Cardiac fibroblast (primary cell): ENCODE results near the gene TREM1.

Experiments
- DNase-seq, 2 donors: peaks; one replicate each; pipeline versions ENCODE4 v3.0.0 to v3.0.0-alpha.2; 2010; ENCODE audit warnings: low read depth in 2 of 2
- H3K4me3 ChIP-seq, 2 donors: replicated peaks in 1 of 2; 1 replicate in 1 of 2; 2 replicates in 1 of 2; pipeline ENCODE4 v1.5.1; 2011; ENCODE audit warnings: low read depth in 2 of 2, low read length in 2 of 2, mild to moderate bottlenecking in 2 of 2, moderate library complexity in 1 of 2
- CTCF ChIP-seq: IDR thresholded peaks from one replicate; pipeline ENCODE4 v1.5.1; 2011; ENCODE audit warnings: low read depth, mild to moderate bottlenecking, low read length, inconsistent platforms

Gene TREM1

GRCh38 chr6:41294214-41294872, 7.9 kb upstream of the TREM1 start:
- no peak for DNase-seq
- no peak for TF ChIP-seq CTCF
- no peak overlapping the region for H3K4me3 ChIP-seq

GRCh38 chr6:41291717-41292116, 5.2 kb upstream of the TREM1 start:
- no peak overlapping the region for H3K4me3 ChIP-seq
- DNase-seq = no peak
- TF ChIP-seq CTCF = no peak

- no peak for DNase-seq
- no peak overlapping the region for H3K4me3 ChIP-seq
- no peak for TF ChIP-seq CTCF
Observed at GRCh38 chr6:41289815-41290214, 3.3 kb upstream of the TREM1 start.

- TF ChIP-seq CTCF = no peak
- no peak overlapping the region for H3K4me3 ChIP-seq
- no peak for DNase-seq
Observed at GRCh38 chr6:41288754-41289129, 2.3 kb upstream of the TREM1 start.

GRCh38 chr6:41288030-41288753, 1.7 kb upstream of the TREM1 start:
- peak; percentile 20 to 74 for DNase-seq
- TF ChIP-seq CTCF = no peak
- H3K4me3 ChIP-seq = no peak overlapping the region

- H3K4me3 ChIP-seq = no peak overlapping the region
- no peak for TF ChIP-seq CTCF
- DNase-seq = peak; percentile 70 to 77
Observed at GRCh38 chr6:41284726-41285125, 1.8 kb downstream of the TREM1 start.
